GM12878 (cell line): ENCODE results near the gene MELTF. TPM values are rescaled to one million over a fixed set of nuclear protein-coding genes. Genes with fewer than 3 reads are reported as not detected.
"Not testable (repeated sequence)": the region's sequence is repeated elsewhere in the genome, so short reads cannot be mapped to it uniquely, and the experiment has no call there.

Experiments
- ATAC-seq: fragments of 200-7000 bp; cut with Tn5 transposase; 3 replicates; pipeline ENCODE4 v1.9.1; 2020; ENCODE audit warnings: mild to moderate bottlenecking, moderate library complexity
- BruUV-seq: library from RNA; stranded (reverse); fragments of 400-500 nt; replicated peaks from 2 replicates; lab custom pipeline; 2021; lab: Mats Ljungman, UMichigan
- CTCF ChIA-PET: fragments of 300-600 bp; sonication (Branson Sonifier 250); formaldehyde crosslinking; extraction: SDS; loops from one replicate; lab custom pipeline; 2021; ENCODE audit warnings: inconsistent platforms; lab: Yijun Ruan, JAX
- POLR2A ChIA-PET: fragments of 350-600 bp; formaldehyde crosslinking; extraction: SDS; loops from one replicate; lab custom pipeline; 2021; ENCODE audit warnings: inconsistent platforms; lab: Charles Lee
- RAD21 ChIA-PET: fragments of 300-600 bp; sonication (Branson Sonifier 250); formaldehyde crosslinking; loops from one replicate; lab custom pipeline; 2023; ENCODE audit warnings: antibody characterized with exemption; ENCODE audit not compliant: unreplicated experiment; lab: Charles Lee
- SMC1A ChIA-PET: fragments of 300-600 bp; sonication (Branson Sonifier 250); formaldehyde crosslinking; loops from one replicate; lab custom pipeline; 2023; ENCODE audit not compliant: unreplicated experiment, uncharacterized antibody; lab: Charles Lee
- DNase-seq: peaks from one replicate; pipeline ENCODE4 v3.0.0-alpha.2; 2011; ENCODE audit warnings: low read depth, low spot score
- FAIRE-seq: peaks from 3 replicates; lab custom pipeline; 2011; peaks lifted over from hg19 to GRCh38; lab: Jason Lieb, UNC
- H2AFZ ChIP-seq: 2 replicates; pipeline ENCODE4 v1.6.0; 2011; ENCODE audit warnings: low read depth, low read length, control low read depth; ENCODE audit not compliant: control insufficient read depth
- H3K27ac ChIP-seq: 2 replicates; pipeline ENCODE4 v1.5.1; 2011; ENCODE audit warnings: control low read depth; ENCODE audit not compliant: control insufficient read depth, insufficient read depth
- H3K27me3 ChIP-seq, 2 experiments: replicated peaks in 1 of 2; 2 replicates each; pipeline versions ENCODE4 v1.6.0 to v1.6.1; 2011; ENCODE audit warnings: low read length in 1 of 2; ENCODE audit not compliant: control insufficient read depth in 2 of 2, insufficient read depth in 2 of 2
- H3K36me3 ChIP-seq, 2 experiments: 2 replicates each; pipeline ENCODE4 v1.5.1; 2011; ENCODE audit warnings: low read length in 1 of 2; ENCODE audit not compliant: control insufficient read depth in 2 of 2, insufficient read depth in 2 of 2
- H3K4me1 ChIP-seq: 2 replicates; pipeline ENCODE4 v1.6.1; 2011; ENCODE audit warnings: mild to moderate bottlenecking, low read length, moderate library complexity, mixed read lengths; ENCODE audit not compliant: control insufficient read depth, insufficient read depth
- H3K4me2 ChIP-seq: 2 replicates; pipeline ENCODE4 v1.6.0; 2011; ENCODE audit warnings: control low read depth; ENCODE audit not compliant: control insufficient read depth, insufficient read depth
- H3K4me3 ChIP-seq: fragments of 200-600 bp; sonication (generic); 2 replicates; pipeline ENCODE4 v1.5.1; 2016
- H3K79me2 ChIP-seq: 2 replicates; pipeline ENCODE4 v1.6.0; 2011; ENCODE audit warnings: low read length; ENCODE audit not compliant: control insufficient read depth, insufficient read depth
- H3K9ac ChIP-seq: 2 replicates; pipeline ENCODE4 v1.8.0; 2011; ENCODE audit warnings: low read length, control low read depth, mixed read lengths; ENCODE audit not compliant: control insufficient read depth, insufficient read depth
- H3K9me3 ChIP-seq: replicated peaks from 3 replicates; pipeline ENCODE4 v1.5.1; 2011; ENCODE audit warnings: mild to moderate bottlenecking, low read length; ENCODE audit not compliant: control insufficient read depth, insufficient read depth
- H4K20me1 ChIP-seq: 2 replicates; pipeline ENCODE4 v1.6.0; 2011; ENCODE audit not compliant: control insufficient read depth, insufficient read depth
- ASH2L ChIP-seq: fragments of 300-600, 200-600 bp; sonication (generic); IDR thresholded peaks from 2 replicates; pipeline ENCODE4 v1.6.1; 2017; ENCODE audit warnings: low read depth, mild to moderate bottlenecking, borderline replicate concordance
- CREB1 ChIP-seq: IDR thresholded peaks from 2 replicates; pipeline ENCODE4 v1.6.1; 2012; ENCODE audit warnings: low read depth, mild to moderate bottlenecking, inconsistent platforms
- CREM ChIP-seq: IDR thresholded peaks from 2 replicates; pipeline ENCODE4 v1.6.1; 2014; ENCODE audit warnings: antibody characterized with exemption, low read depth
- GABPA ChIP-seq: IDR thresholded peaks from 2 replicates; pipeline ENCODE4 v1.6.1; 2014; ENCODE audit warnings: antibody characterized with exemption, low read depth, mild to moderate bottlenecking, inconsistent platforms
- KAT2A ChIP-seq: conservative IDR thresholded peaks from 2 replicates; pipeline ENCODE4 v1.6.1; 2011; ENCODE audit warnings: low read depth, low read length; ENCODE audit not compliant: control insufficient read depth
- STAT3 ChIP-seq: IDR thresholded peaks from 2 replicates; pipeline ENCODE4 v1.6.1; 2011; ENCODE audit warnings: low read depth, low read length, improper control_type of control experiment
- TCF12 ChIP-seq: IDR thresholded peaks from 2 replicates; pipeline ENCODE4 v1.6.1; 2011; ENCODE audit warnings: low read depth, mild to moderate bottlenecking, low read length
- ZBTB11 ChIP-seq: fragments of 450-650 bp; formaldehyde crosslinking; IDR thresholded peaks from 2 replicates; pipeline ENCODE4 v1.5.0; 2022; ENCODE audit warnings: mild to moderate bottlenecking, missing genetic modification characterization
- WGBS: methylation state at CpG from one replicate; pipeline ENCODE4 v1.1.6; 2016; ENCODE audit warnings: low lambda C conversion rate; ENCODE audit not compliant: insufficient replicate concordance, insufficient coverage; ENCODE audit errors: missing lambda C conversion rate; 5-methylcytosine and 5-hydroxymethylcytosine counted together
- in situ Hi-C: fragments of 300-500 bp; cut with MboI; formaldehyde crosslinking; loops from 9 replicates; pipeline ENCODE4 v1.14.3; 2018; ENCODE audit warnings: mixed read lengths
- intact Hi-C: fragments of 100-400 bp; cut with micrococcal nuclease; formaldehyde crosslinking; loops from one replicate; pipeline ENCODE4 v1.14.2; 2022; ENCODE audit not compliant: unreplicated experiment
- polyA plus RNA-seq, 11 experiments: library from polyadenylated mRNA; depleted of rRNA in 4 of 11; unstranded in 6 of 11; stranded (reverse) in 5 of 11; fragments of >200 nt; fragmentation: Nextera tagmentation in 4 of 11; fragmentation: Illumina TruSeq in 1 of 11; extraction: Ambion mirVana in 4 of 11; extraction: Trizol in 1 of 11; gene quantifications; 1 replicate in 1 of 11; 2 replicates in 10 of 11; pipeline versions ENCODE4 v1.2.1 to v1.2.3, GENCODE V29; 2011 to 2016; ENCODE audit warnings: inconsistent platforms in 2 of 11, missing spikeins in 2 of 11, low read depth in 1 of 11
- total RNA-seq, 4 experiments: library from RNA; depleted of rRNA in 3 of 4; stranded (reverse); fragments of >200 nt in 3 of 4; fragmentation: Illumina TruSeq in 1 of 4; extraction: Trizol in 1 of 4; gene quantifications; 2 replicates each; pipeline versions ENCODE4 v1.2.1 to v1.2.3, GENCODE V29; 2013 to 2021

The MELTF gene
- total and polyA plus RNA-seq, 10 of the 15 experiments (the other 5 are each of a cell fraction or from before 2014, with no cell fraction given): 0.55 to 49.1 (median 11.1) TPM

- TF ChIP-seq ZBTB11 (no peak), GABPA (no peak), ASH2L (no peak), TCF12 (no peak), STAT3 (no peak), KAT2A (no peak)
Measured at GRCh38 chr3:197035577-197035976, 6.0 kb upstream of the MELTF start (continued).

- H3K9ac ChIP-seq, H3K9me3 ChIP-seq, H3K27me3 ChIP-seq, FAIRE-seq, in situ Hi-C loops, H3K4me3 ChIP-seq, H4K20me1 ChIP-seq, BruUV-seq, H2AFZ ChIP-seq, RAD21 ChIA-PET, H3K79me2 ChIP-seq, DNase-seq, SMC1A ChIA-PET, H3K4me1 ChIP-seq, H3K27ac ChIP-seq, POLR2A ChIA-PET, CTCF ChIA-PET, H3K36me3 ChIP-seq, H3K4me2 ChIP-seq, intact Hi-C loops, ATAC-seq: not testable (repeated sequence)
- 74% methylated on average over 5 of the region's 5 CpGs for WGBS
- TF ChIP-seq CREM (0 out of 2 replicates have a peak, but pooled peaks have one; percentile 39), CREB1 (0 out of 2 replicates have a peak, but pooled peaks have one; percentile 31)
Measured at GRCh38 chr3:197034778-197035177, 5.2 kb upstream of the MELTF start.

- RAD21 ChIA-PET, H4K20me1 ChIP-seq, ATAC-seq, H3K27ac ChIP-seq, H3K9me3 ChIP-seq, H2AFZ ChIP-seq, BruUV-seq, CTCF ChIA-PET, H3K79me2 ChIP-seq, H3K27me3 ChIP-seq, intact Hi-C loops, H3K4me3 ChIP-seq, in situ Hi-C loops, H3K4me2 ChIP-seq, FAIRE-seq, H3K9ac ChIP-seq, POLR2A ChIA-PET, H3K36me3 ChIP-seq, DNase-seq, SMC1A ChIA-PET, H3K4me1 ChIP-seq: not testable (repeated sequence)
- WGBS: 74% methylated on average over 3 of the region's 3 CpGs
Measured at GRCh38 chr3:197033764-197034163, 4.1 kb upstream of the MELTF start.
